HPDE6-E6E7 (cell line): Measurements from ENCODE around the gene PATL2.
"Not testable (repeated sequence)": the region's sequence is repeated elsewhere in the genome, so short reads cannot be mapped to it uniquely, and the experiment has no call there.

Source experiments
- DNase-seq: peaks from one replicate; pipeline ENCODE4 v3.0.0; 2011; ENCODE audit warnings: missing footprints; ENCODE audit errors: extremely low spot score

PATL2 gene

GRCh38 chr15:44647637-44648036 is 63.5 kb downstream of the PATL2 start:
- no peak for DNase-seq

- no peak for DNase-seq
Measured at GRCh38 chr15:44647036-44647435, 64.1 kb downstream of the PATL2 start.

- no peak for DNase-seq
Measured at GRCh38 chr15:44646460-44646859, 64.7 kb downstream of the PATL2 start.

- DNase-seq: no peak
Measured at GRCh38 chr15:44641651-44642050, 69.5 kb downstream of the PATL2 start.

GRCh38 chr15:44636976-44637375 is 74.1 kb downstream of the PATL2 start:
- DNase-seq: no peak

- no peak for DNase-seq
Measured at GRCh38 chr15:44633603-44634002, 77.5 kb downstream of the PATL2 start.

- not testable (repeated sequence) for DNase-seq
Measured at GRCh38 chr15:44625286-44625685, 85.8 kb downstream of the PATL2 start.

GRCh38 chr15:44623178-44623577 is 87.9 kb downstream of the PATL2 start:
- no peak for DNase-seq

GRCh38 chr15:44620081-44620480 is 91.0 kb downstream of the PATL2 start:
- DNase-seq: no peak

- DNase-seq: no peak
Measured at GRCh38 chr15:44616974-44617373, 94.1 kb downstream of the PATL2 start.
